Retinal pigment epithelial cell (primary cell): ENCODE measurements around the gene STX1A.
"Not testable (repeated sequence)": the region's sequence is repeated elsewhere in the genome, so short reads cannot be mapped to it uniquely, and the experiment has no call there.

Experiments
- DNase-seq: peaks from one replicate; pipeline ENCODE4 v3.0.0-alpha.2; 2010; ENCODE audit warnings: low read depth
- H3K4me3 ChIP-seq: 2 replicates; pipeline ENCODE4 v1.5.1; 2011; ENCODE audit warnings: mild to moderate bottlenecking, low read length, control low read depth, moderate library complexity
- TF ChIP-seq, protein P1 (sequence below): conservative IDR thresholded peaks from 2 replicates; pipeline ENCODE4 v1.5.1; 2011; ENCODE audit warnings: low read depth, low read length, control low read depth, inconsistent platforms

STX1A gene

DNA sequence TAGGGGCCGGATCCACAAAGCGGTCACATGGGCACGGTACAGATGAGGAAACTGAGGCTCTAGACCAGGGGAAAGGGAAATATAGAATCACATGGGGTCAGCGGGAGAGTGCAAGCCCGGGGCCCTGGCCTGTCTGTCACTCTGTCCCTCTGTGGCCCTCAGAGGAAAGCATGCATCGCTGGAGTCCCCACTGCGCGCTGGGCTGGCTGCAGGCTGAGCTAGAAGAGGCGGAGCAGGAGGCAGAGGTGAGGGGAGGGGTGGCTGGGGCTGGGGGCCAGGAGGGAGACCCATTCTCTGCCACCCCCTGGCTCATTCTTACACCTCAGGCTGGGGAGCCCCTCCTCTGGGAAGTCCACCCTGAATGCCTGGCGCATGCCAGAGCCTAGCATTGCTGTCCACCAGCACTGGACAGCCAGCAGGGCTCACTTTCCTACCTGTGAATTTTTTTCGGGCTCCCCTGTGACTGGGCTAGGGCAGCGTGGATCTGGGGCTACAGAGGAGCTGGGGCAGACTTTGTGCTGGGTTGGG is 49.5 kb downstream of the STX1A start:
- H3K4me3 ChIP-seq: no peak overlapping the region
- TF ChIP-seq, protein P1, sequence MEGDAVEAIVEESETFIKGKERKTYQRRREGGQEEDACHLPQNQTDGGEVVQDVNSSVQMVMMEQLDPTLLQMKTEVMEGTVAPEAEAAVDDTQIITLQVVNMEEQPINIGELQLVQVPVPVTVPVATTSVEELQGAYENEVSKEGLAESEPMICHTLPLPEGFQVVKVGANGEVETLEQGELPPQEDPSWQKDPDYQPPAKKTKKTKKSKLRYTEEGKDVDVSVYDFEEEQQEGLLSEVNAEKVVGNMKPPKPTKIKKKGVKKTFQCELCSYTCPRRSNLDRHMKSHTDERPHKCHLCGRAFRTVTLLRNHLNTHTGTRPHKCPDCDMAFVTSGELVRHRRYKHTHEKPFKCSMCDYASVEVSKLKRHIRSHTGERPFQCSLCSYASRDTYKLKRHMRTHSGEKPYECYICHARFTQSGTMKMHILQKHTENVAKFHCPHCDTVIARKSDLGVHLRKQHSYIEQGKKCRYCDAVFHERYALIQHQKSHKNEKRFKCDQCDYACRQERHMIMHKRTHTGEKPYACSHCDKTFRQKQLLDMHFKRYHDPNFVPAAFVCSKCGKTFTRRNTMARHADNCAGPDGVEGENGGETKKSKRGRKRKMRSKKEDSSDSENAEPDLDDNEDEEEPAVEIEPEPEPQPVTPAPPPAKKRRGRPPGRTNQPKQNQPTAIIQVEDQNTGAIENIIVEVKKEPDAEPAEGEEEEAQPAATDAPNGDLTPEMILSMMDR: no peak
- no peak for DNase-seq

DNA sequence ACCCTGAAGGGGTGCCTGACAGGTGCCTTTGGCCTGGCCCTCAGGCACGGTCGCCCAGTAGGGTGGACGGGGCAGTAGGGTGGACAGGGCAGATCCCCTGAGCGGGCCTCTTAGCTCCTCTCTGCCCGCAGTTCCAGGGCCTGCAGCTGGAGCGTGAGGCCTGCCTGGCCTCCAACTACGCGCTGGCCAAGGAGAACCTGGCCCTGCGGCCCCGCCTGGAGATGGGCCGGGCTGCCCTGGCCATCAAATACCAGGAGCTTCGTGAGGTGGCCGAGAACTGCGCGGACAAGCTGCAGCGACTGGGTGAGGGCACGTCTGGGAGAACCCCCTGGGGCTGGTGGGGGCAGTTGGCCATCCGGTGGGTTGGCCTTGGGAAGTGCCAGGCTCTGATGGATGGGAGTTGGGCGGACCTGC is 50.2 kb downstream of the STX1A start:
- no peak overlapping the region for H3K4me3 ChIP-seq
- TF ChIP-seq, protein P1: no peak
- DNase-seq: no peak

DNA sequence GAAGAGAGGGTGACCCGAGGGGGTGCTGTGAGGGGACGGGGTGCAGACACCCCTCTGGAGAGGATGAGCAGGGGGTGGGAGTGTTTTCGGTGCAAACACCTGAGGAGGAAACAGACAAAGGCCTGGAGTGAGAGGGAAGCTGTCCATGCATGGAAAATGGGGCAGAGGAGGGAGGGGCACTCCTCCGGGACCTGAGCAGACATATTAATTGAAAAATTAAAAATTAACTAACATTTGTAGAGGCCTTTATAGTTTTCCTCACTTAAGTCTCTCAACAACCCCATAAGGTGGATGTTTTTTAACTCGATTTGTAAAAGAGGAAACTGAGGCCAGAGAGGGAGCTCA is 50.6 kb downstream of the STX1A start:
- H3K4me3 ChIP-seq: peak overlapping the region; percentile 64
- TF ChIP-seq, protein P1: no peak
- DNase-seq: no peak

DNA sequence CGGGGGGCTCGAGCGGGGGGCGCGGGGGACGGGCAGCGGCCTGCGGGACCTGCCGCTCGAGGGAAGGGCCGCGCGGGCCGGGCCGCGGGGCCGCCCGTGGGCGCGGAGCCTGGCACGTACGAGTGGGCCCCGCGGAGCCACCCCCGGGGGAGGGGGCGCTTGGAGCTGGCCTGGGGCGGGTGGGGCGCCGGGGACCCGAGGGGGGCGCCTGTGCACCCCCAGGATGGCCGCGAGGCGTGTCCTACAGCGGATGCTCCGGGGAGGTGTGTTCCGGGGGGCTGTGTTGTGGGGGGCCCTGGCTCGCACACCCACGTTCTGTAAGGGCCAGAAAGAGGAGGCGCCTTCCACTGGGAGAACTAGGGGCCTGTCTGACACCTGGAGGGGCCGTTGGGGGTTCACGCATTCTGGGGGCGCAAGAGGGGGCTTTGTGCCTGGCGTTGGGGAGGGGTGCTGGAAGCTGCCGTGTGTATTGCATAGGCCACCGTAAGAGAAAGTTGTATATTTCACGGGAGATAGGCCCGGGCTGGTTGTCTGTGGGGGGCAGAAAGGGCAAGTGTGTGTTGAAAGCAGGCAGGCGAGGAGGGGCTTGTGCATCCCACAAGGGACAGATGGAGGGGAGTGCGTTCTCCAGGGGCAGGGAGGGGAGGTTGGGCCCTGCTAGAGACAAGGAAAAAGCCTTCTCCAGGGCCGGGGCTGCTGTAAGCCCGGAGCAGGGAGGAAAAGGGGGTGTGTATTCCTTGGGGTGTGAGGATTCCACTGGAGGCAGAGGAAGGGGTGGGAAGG is 51.2 kb downstream of the STX1A start:
- TF ChIP-seq, protein P1: no peak
- DNase-seq: no peak
- peak overlapping the region; percentile 64 for H3K4me3 ChIP-seq

DNA sequence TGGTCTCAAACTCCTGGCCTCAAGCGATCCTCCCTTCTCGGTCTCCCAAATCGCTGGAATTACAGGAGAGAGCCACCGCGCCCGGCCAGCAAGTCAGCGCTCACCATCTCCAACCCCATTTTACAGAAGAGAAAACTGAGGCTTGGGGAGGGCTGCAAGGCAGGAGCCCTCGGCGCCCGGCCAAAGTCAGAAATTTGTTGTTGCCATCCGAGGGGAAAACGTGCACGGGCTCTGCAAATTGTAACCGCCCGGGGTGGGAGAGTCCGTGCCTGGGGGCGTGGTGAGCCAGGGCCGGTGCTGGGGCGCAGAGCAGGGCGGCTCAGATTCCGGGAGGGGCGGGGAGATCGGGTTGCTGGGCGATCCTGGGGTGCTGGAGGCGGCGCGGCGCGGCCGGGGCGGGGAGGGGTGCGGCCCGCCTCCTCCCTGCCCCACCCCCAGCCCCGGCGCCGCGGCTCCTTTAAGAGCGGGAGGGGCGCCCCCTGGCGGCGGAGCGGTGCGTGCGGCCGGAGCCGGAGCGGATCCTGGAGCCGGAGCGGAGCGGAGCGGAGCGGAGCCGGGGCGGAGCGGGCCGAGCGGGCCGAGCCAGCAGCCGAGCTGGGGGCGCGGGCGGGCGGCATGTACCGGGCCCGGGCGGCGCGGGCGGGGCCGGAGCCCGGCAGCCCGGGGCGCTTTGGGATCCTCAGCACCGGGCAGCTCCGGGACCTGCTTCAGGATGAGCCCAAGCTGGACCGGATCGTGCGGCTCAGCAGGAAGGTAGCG is 51.9 kb downstream of the STX1A start, which contains the start of gene VPS37D:
Gene VPS37D, plus strand, starts transcription at position 488 of the 759 bp plus-strand sequence. Its CDS starts 128 bp downstream, at position 616.
- TF ChIP-seq, protein P1: peak; percentile 58
- DNase-seq: peak; percentile 29
- peak within 1 kb of the TSS; percentile 64 for H3K4me3 ChIP-seq

DNA sequence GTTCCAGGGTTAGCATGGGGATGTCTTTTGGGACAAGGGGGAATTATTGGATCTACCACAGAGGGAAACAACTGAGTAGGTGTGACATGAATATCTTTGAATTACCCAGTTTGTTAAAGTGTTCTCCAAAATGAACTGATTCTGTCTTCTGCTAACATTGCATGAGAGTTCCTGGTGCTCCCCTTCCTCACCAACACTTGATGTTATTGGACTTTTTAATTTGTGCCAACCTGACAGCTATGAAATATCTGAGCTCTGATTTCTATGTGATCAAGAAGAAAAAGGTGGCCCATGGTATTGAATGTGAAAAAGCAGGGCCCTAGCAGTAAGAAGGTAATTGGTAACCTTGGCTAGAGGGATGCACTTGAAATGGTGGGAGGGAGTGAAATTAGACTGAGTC is 56.4 kb downstream of the STX1A start:
- TF ChIP-seq, protein P1: no peak
- DNase-seq: no peak
- H3K4me3 ChIP-seq: no peak overlapping the region

DNA sequence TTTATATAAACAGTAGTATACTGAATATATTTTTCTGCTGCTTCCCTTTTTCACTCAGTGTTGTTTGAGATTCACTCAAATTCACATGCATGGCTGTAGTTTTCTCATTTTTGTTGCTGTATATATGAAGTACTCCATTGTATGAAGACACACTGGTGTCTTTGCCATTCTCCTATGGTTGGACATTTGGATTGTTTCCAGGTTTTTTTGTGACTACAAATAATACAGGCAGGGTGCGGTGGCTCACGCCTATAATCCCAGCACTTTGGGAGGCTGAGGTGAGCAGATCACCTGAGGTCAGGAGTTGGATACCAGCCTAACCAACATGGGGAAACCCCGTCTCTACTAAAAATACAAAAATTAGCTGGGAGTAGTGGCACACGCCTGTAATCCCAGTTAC is 58.9 kb downstream of the STX1A start:
- not testable (repeated sequence) for H3K4me3 ChIP-seq, DNase-seq
